NCI-H128 (cell line): ENCODE measurements around the gene GADL1.

Experiments
- DNase-seq: peaks from one replicate; lab custom pipeline; 2025; ENCODE audit not compliant: unreplicated experiment; lab: John Stamatoyannopoulos, UW

The GADL1 gene

DNA sequence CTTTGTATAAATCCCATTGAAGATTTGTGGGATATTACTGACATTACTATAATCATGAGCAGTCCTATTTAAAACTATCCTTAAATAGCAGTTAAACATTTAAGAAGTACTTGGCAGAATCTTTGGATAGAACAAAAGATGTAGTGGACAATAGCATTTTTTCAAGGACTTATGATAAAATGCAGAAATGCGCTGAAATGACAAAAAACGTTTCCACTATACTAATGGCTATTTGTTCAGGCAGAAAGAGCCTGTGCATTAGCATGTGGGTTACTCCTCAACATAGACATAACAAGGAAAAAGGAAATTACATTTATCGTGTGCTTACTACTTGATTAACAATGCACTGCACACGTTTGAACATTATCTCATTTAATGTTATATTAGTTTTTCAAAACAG, 80.7 kb downstream of the GADL1 start:
- no peak for DNase-seq

GRCh38 chr3:30811151-30811795, 83.2 kb downstream of the GADL1 start:
- DNase-seq = no peak

GRCh38 chr3:30810625-30811024, 83.8 kb downstream of the GADL1 start:
- no peak for DNase-seq

GRCh38 chr3:30805695-30806094, 88.8 kb downstream of the GADL1 start:
- DNase-seq = no peak

GRCh38 chr3:30804984-30805383, 89.5 kb downstream of the GADL1 start:
- no peak for DNase-seq

GRCh38 chr3:30795176-30795575, 99.3 kb downstream of the GADL1 start:
- DNase-seq = no peak

GRCh38 chr3:30793740-30794139, 100.7 kb downstream of the GADL1 start:
- DNase-seq = no peak

DNA sequence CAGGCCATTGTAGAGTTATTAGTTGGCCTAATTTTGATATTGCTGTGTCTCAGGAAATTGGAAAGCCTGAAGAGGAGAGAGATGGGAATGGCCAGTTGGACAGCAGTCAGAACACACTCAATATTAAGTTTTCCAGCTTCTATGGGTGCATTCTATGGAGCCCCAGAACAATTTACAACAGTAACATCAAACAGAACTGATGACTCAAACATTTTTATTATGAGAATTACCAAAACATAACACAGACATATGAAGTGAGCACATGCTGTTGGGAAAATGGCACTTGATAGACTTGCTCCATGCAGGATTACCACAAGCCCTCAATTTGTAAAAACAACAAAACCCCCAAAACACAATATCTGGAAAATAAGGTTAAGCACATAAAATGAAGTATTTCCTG, 104.3 kb downstream of the GADL1 start:
- DNase-seq = no peak

DNA sequence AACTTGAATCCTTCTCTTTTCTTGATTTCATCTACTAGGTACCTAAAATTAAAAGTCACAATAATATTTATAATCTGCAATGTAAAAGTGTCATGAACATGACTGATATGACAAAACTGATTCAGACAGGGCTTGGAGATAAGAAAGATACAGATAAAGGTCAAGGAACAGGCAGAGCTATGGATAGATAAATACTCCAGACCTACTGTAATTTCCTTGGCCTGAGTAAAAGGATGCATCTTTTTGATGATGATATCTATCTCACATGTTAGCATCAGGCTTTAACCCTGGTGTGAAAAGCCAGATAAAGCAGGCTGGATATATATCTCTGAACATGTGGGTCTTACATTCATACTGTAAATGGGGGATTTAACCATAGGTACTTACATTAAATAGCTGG, 108.1 kb downstream of the GADL1 start:
- no peak for DNase-seq

DNA sequence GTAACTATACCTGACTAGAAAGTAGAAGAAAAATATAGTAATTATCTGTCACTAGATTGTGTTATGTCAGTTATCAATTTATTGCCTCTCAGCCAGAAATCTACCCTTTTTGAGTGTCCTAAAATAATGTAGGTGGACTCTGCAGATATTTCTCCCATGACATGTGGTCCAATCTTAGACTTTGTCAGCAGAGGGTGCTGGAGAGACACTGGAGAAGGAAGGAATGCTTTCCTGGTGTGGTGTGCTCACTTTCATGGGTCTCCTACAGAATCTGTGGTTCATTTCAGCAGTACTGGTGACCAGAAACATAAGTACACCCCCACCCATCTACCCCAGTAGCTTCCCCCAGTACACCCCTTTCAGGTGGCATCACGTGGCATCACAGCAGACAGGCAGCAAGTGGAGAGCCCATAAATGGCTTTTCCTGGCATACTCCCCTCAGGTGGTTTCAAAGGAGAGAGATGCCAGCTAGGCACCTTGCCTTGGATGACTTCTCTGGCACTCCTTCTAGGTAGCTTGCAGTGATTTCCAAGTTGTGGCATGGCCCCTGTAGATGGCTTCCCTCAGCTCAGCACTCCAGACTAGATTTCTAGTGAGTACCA, 114.7 kb downstream of the GADL1 start:
- no peak for DNase-seq

DNA sequence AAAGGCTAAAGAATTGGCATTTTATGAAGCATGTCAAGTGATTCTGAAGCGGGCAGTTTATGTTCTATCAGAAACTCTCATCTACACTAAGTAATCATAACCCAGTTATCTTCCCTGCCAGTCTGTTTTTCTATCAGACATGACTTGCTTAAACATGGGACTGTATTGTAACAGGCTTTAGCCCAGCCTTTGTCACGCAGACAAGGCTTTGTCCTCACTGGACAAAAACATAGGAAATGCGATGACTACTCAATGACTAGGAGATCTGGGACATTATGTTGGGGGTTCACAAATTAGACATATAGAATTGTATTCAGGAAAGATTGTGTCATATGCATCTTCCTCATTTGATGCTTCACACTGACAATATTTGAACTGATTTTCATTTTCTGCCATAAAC, 115.5 kb downstream of the GADL1 start:
- DNase-seq = no peak

GRCh38 chr3:30777426-30778113, 116.9 kb downstream of the GADL1 start:
- DNase-seq = no peak

DNA sequence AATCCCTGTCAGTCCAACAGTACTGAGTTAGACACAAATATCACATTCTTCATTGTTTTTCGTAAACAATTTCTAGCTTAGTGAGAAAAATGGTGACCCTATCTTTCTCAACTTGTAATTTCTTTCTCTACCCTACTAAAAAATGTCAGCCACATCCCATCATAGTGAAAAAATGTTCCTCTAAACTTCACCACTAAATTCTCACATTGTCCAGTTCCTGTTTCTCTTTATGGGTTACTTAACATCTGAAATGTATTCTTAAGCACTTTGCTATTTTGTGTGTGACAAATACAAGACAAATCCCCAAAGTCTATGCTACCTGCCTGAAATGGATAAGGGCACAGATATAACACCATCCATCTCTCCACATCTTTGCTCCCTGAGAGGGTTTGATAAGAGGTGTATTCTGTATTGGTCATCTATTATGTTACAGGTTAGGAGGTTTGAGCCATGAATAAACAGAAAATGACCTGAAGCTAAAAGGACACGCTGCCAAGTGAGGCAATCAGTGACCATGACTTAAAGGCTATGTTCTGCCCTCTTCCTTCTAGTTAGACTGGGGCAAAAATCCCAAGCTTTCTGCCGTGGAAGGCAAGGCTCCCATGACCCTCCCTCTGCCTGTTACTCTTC, 118.2 kb downstream of the GADL1 start:
- no peak for DNase-seq

DNA sequence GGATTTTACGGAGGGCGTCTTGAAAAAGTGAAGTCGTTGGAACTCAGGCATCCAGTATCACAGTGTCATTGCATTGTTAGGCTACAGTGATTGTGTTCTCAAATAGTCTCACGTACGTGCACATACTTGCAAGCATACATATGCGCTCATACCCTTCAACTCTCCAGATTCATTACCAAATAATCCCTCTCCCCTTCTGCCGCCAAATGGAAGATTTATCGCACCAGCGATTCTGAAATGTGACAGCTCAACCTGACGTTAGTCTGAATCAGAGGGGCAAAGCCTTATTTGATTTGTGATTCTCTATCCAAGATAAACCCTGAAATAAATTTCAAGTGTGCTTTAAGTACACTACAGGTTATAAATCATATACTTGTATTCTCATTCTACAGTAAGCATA, 119.4 kb downstream of the GADL1 start:
- no peak for DNase-seq

GRCh38 chr3:30774062-30774461, 120.4 kb downstream of the GADL1 start:
- DNase-seq = no peak

DNA sequence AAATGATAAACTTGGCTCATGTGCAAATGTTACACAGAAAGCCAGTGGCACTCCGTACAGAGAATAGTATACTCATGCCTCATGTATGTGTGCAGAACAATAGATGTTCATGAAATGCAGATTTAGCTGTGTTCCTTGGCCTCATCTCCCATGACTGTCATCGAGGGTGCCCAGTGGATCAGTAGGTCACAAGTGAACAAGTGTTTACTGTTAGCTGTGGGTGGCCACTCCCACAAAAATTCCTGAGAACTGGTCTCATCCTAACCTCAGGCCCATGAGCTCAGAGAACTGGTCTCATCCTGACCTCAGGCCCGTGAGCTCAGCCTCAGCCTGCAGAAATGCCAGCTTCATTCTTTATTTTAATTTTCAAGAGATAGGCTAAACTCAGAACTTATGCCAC, 124.1 kb downstream of the GADL1 start:
- DNase-seq = no peak

DNA sequence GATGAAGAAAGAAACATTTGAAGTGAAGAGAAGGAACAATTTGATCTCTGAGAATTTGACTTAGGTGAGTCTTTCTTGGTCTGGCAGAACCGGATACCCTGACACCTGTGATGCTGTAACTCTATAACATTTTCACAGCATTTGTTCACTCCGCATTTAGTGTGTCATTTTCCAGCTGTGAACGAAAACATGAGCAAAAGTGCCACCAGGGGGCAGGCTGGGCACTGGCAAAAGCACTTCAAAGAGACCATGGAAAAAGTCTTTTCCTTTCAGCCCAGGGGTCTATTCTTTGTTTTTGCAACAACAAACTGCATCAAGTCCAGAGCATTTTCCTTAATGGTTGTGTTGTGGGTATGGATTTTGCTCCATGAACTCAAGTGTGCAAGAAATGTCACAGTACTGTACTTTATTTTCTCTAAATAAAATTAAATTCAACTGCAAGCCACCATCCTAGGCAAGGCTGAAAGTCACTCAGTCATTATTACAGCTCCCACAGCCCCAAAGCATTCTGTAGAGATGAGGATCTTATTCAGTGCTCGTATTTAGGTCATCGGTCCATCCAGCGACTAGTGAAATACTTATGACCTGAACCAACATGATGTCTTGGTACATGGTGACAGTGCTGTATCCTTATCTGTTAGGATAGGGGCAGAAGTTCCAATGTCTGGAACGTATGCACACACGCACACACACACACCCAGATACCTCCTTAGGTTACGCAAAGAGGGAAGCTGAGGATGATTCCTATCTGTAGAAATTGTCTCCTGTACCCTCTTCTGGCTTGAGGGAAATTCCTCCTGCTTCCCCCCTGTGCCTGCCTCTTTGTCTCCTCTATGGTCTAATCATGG, 125.5 kb downstream of the GADL1 start:
- peak; percentile 24 for DNase-seq

DNA sequence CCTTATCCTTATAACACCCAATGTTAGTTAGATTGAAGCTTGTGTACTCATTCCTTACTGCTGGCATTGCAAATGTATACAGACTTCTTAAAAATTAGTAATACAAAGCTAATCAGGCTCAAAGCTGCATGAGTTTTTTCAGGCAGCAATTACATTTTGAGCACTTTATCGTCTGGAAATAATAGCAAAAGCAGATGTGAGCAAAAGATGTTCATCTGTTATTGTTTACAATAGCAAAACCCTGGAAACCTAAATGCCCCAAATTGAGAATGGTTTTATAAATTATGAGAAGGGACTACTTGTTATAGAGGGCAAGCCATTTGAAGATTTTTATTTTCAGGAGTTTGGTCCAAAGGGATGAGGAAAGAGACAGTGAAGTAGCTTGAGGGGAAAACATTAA, 126.4 kb downstream of the GADL1 start:
- DNase-seq = no peak

DNA sequence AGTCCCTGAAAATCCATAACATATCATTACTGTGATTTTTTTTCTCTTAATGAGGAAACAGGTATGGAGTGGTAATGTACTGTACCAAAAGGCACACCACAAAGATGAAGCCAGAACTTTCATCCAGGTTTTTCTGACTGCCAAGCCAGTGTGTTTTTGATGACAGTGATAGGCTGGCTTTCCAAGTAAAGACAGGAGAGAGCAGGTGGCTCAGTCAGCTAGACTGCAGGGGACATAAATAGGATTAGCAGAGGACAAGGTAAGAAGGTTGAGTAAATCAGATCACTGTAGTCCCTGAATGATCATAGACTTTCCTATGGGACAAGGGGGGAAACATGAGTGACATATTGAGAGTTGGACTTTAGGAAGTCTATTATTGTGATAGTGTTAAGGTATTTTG, 127.9 kb downstream of the GADL1 start:
- DNase-seq = no peak

DNA sequence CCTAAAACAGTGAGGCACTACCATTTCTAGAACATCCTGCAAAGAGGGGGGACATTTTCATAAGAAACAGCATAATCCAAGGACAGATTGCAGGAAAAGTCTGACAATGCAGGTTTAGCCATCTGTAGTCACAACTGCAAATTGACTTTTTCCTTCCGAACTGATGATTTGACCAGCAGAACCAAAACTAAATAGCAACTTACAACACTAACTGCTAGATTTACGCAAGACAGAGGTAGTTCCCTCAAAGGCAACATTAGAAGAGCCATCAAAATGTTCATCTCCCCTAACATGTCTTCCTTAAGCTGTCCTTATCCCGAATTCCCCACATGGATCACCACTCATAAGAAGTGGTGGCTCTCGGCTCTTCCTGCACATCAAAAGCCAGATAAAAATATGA, 129.6 kb downstream of the GADL1 start:
- DNase-seq = no peak

GRCh38 chr3:30764281-30764680, 130.2 kb downstream of the GADL1 start:
- DNase-seq = no peak
